GM12878 (cell line): ENCODE results near the gene MPST. TPM values are rescaled to one million over a fixed set of nuclear protein-coding genes. Genes with fewer than 3 reads are reported as not detected.

Experiments used
- ATAC-seq: fragments of 200-7000 bp; cut with Tn5 transposase; 3 replicates; pipeline ENCODE4 v1.9.1; 2020; ENCODE audit warnings: mild to moderate bottlenecking, moderate library complexity
- BruUV-seq: library from RNA; stranded (reverse); fragments of 400-500 nt; replicated peaks from 2 replicates; lab custom pipeline; 2021; lab: Mats Ljungman, UMichigan
- CTCF ChIA-PET: fragments of 300-600 bp; sonication (Branson Sonifier 250); formaldehyde crosslinking; extraction: SDS; loops from one replicate; lab custom pipeline; 2021; ENCODE audit warnings: inconsistent platforms; lab: Yijun Ruan, JAX
- POLR2A ChIA-PET: fragments of 350-600 bp; formaldehyde crosslinking; extraction: SDS; loops from one replicate; lab custom pipeline; 2021; ENCODE audit warnings: inconsistent platforms; lab: Charles Lee
- RAD21 ChIA-PET: fragments of 300-600 bp; sonication (Branson Sonifier 250); formaldehyde crosslinking; loops from one replicate; lab custom pipeline; 2023; ENCODE audit warnings: antibody characterized with exemption; ENCODE audit not compliant: unreplicated experiment; lab: Charles Lee
- SMC1A ChIA-PET: fragments of 300-600 bp; sonication (Branson Sonifier 250); formaldehyde crosslinking; loops from one replicate; lab custom pipeline; 2023; ENCODE audit not compliant: unreplicated experiment, uncharacterized antibody; lab: Charles Lee
- DNase-seq: peaks from one replicate; pipeline ENCODE4 v3.0.0-alpha.2; 2011; ENCODE audit warnings: low read depth, low spot score
- FAIRE-seq: peaks from 3 replicates; lab custom pipeline; 2011; peaks lifted over from hg19 to GRCh38; lab: Jason Lieb, UNC
- H2AFZ ChIP-seq: 2 replicates; pipeline ENCODE4 v1.6.0; 2011; ENCODE audit warnings: low read depth, low read length, control low read depth; ENCODE audit not compliant: control insufficient read depth
- H3K27ac ChIP-seq: 2 replicates; pipeline ENCODE4 v1.5.1; 2011; ENCODE audit warnings: control low read depth; ENCODE audit not compliant: control insufficient read depth, insufficient read depth
- H3K27me3 ChIP-seq, 2 experiments: replicated peaks in 1 of 2; 2 replicates each; pipeline versions ENCODE4 v1.6.0 to v1.6.1; 2011; ENCODE audit warnings: low read length in 1 of 2; ENCODE audit not compliant: control insufficient read depth in 2 of 2, insufficient read depth in 2 of 2
- H3K36me3 ChIP-seq, 2 experiments: 2 replicates each; pipeline ENCODE4 v1.5.1; 2011; ENCODE audit warnings: low read length in 1 of 2; ENCODE audit not compliant: control insufficient read depth in 2 of 2, insufficient read depth in 2 of 2
- H3K4me1 ChIP-seq: 2 replicates; pipeline ENCODE4 v1.6.1; 2011; ENCODE audit warnings: mild to moderate bottlenecking, low read length, moderate library complexity, mixed read lengths; ENCODE audit not compliant: control insufficient read depth, insufficient read depth
- H3K4me2 ChIP-seq: 2 replicates; pipeline ENCODE4 v1.6.0; 2011; ENCODE audit warnings: control low read depth; ENCODE audit not compliant: control insufficient read depth, insufficient read depth
- H3K4me3 ChIP-seq: fragments of 200-600 bp; sonication (generic); 2 replicates; pipeline ENCODE4 v1.5.1; 2016
- H3K79me2 ChIP-seq: 2 replicates; pipeline ENCODE4 v1.6.0; 2011; ENCODE audit warnings: low read length; ENCODE audit not compliant: control insufficient read depth, insufficient read depth
- H3K9ac ChIP-seq: 2 replicates; pipeline ENCODE4 v1.8.0; 2011; ENCODE audit warnings: low read length, control low read depth, mixed read lengths; ENCODE audit not compliant: control insufficient read depth, insufficient read depth
- H3K9me3 ChIP-seq: replicated peaks from 3 replicates; pipeline ENCODE4 v1.5.1; 2011; ENCODE audit warnings: mild to moderate bottlenecking, low read length; ENCODE audit not compliant: control insufficient read depth, insufficient read depth
- H4K20me1 ChIP-seq: 2 replicates; pipeline ENCODE4 v1.6.0; 2011; ENCODE audit not compliant: control insufficient read depth, insufficient read depth
- BCL3 ChIP-seq: IDR thresholded peaks from 2 replicates; pipeline ENCODE4 v1.6.1; 2011; ENCODE audit warnings: borderline replicate concordance, low read depth, mild to moderate bottlenecking, moderate library complexity, low read length; ENCODE audit not compliant: insufficient read depth, poor library complexity, severe bottlenecking
- IKZF1 ChIP-seq: fragments of 450-650 bp; conservative IDR thresholded peaks from 2 replicates; pipeline ENCODE4 v1.6.1; 2017; ENCODE audit warnings: antibody characterized with exemption, mild to moderate bottlenecking
- PAX8 ChIP-seq: fragments of 450-650 bp; IDR thresholded peaks from 2 replicates; pipeline ENCODE4 v1.6.1; 2017; ENCODE audit warnings: mild to moderate bottlenecking, moderate library complexity
- PKNOX1 ChIP-seq: fragments of 450-650 bp; IDR thresholded peaks from 2 replicates; pipeline ENCODE4 v1.6.1; 2016; ENCODE audit warnings: mild to moderate bottlenecking
- SREBF1 ChIP-seq: IDR thresholded peaks from 2 replicates; pipeline ENCODE4 v1.6.1; 2012; ENCODE audit warnings: mild to moderate bottlenecking, low read length
- TAF1 ChIP-seq: IDR thresholded peaks from 2 replicates; pipeline ENCODE4 v1.6.1; 2011; ENCODE audit warnings: mild to moderate bottlenecking, low read depth, low read length, borderline replicate concordance
- USF1 ChIP-seq: IDR thresholded peaks from 2 replicates; pipeline ENCODE4 v1.6.1; 2011; ENCODE audit warnings: borderline replicate concordance, low read depth, mild to moderate bottlenecking, moderate library complexity, mixed read lengths, low read length; ENCODE audit not compliant: insufficient read depth; ENCODE audit errors: extremely low read length
- WGBS: methylation state at CpG from one replicate; pipeline ENCODE4 v1.1.6; 2016; ENCODE audit warnings: low lambda C conversion rate; ENCODE audit not compliant: insufficient replicate concordance, insufficient coverage; ENCODE audit errors: missing lambda C conversion rate; 5-methylcytosine and 5-hydroxymethylcytosine counted together
- in situ Hi-C: fragments of 300-500 bp; cut with MboI; formaldehyde crosslinking; loops from 9 replicates; pipeline ENCODE4 v1.14.3; 2018; ENCODE audit warnings: mixed read lengths
- intact Hi-C: fragments of 100-400 bp; cut with micrococcal nuclease; formaldehyde crosslinking; loops from one replicate; pipeline ENCODE4 v1.14.2; 2022; ENCODE audit not compliant: unreplicated experiment
- polyA plus RNA-seq, 11 experiments: library from polyadenylated mRNA; depleted of rRNA in 4 of 11; unstranded in 6 of 11; stranded (reverse) in 5 of 11; fragments of >200 nt; fragmentation: Nextera tagmentation in 4 of 11; fragmentation: Illumina TruSeq in 1 of 11; extraction: Ambion mirVana in 4 of 11; extraction: Trizol in 1 of 11; gene quantifications; 1 replicate in 1 of 11; 2 replicates in 10 of 11; pipeline versions ENCODE4 v1.2.1 to v1.2.3, GENCODE V29; 2011 to 2016; ENCODE audit warnings: inconsistent platforms in 2 of 11, missing spikeins in 2 of 11, low read depth in 1 of 11
- total RNA-seq, 4 experiments: library from RNA; depleted of rRNA in 3 of 4; stranded (reverse); fragments of >200 nt in 3 of 4; fragmentation: Illumina TruSeq in 1 of 4; extraction: Trizol in 1 of 4; gene quantifications; 2 replicates each; pipeline versions ENCODE4 v1.2.1 to v1.2.3, GENCODE V29; 2013 to 2021
- TF ChIP-seq, protein P1 (sequence below): fragments of 450-650 bp; IDR thresholded peaks from 2 replicates; pipeline ENCODE4 v1.6.1; 2018; ENCODE audit warnings: mild to moderate bottlenecking, low read depth, moderate library complexity; ENCODE audit not compliant: partially characterized antibody
- TF ChIP-seq, protein P2 (sequence below): IDR thresholded peaks from 2 replicates; pipeline ENCODE4 v1.6.1; 2012; ENCODE audit warnings: low read length, inconsistent platforms

Gene MPST
- total and polyA plus RNA-seq, 10 of the 15 experiments (the other 5 are each of a cell fraction or from before 2014, with no cell fraction given), result 0.95 to 88.7 (median 38.5) TPM

DNA sequence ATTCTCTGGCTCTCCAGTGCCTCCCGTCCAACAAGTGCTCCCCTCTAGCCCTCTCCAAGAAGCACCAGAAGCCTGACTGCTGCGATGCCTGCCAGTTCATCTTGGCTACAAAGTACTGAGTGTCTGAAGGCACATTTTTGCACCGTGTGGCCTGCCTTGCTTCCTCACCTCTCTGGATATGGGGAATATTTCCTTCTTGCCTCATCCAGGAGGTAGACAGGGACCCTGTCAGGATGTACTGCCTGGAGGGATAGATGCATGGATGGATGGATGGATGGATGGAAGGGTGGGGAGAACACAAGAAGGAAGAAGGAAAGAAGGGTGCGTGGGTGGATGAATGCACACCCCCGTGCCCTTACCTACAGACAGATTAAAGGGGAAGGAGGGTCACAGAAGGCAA, 59.6 kb downstream of the MPST start:
- in situ Hi-C loops (no loop called here), intact Hi-C loops (loop anchor here (2.0 to 5.0 kb wide), 2 partner anchors 68 to 182 kb away; partner anchors contain the start of gene IL2RB)
- Histone ChIP-seq H3K9me3 (no peaks in the 10 kb centered on the region), H4K20me1 (no peaks in the 10 kb centered on the region), H3K27ac (no peak overlapping the region), H3K79me2 (no peaks in the 10 kb centered on the region), H3K4me1 (peaks cover 10% of the 10 kb centered on the region), H3K4me3 (no peak overlapping the region), H3K4me2 (no peak overlapping the region), H3K9ac (no peak overlapping the region), H3K27me3 (peaks cover 0 to 3% of the 10 kb centered on the region in 2 experiments; a peak in 2 of 4 replicates), H3K36me3 (no peaks in the 10 kb centered on the region), H2AFZ (no peak overlapping the region)
- RAD21 ChIA-PET, result interaction anchor here (0.6 to 1.3 kb wide), 9 partner anchors 9 to 119 kb away, joined by 3 to 8 read pairs (median 5); no protein-coding TSS in a partner anchor
- no peak for DNase-seq
- POLR2A ChIA-PET, result interaction anchor here (1.8 kb wide), 1 partner anchor 43 kb away, joined by 6 read pairs; no protein-coding TSS in a partner anchor
- CTCF ChIA-PET, result interaction anchor here (0.8 to 1.4 kb wide), 10 partner anchors 41 to 181 kb away, joined by 3 to 11 read pairs (median 4); partner anchors contain the start of gene IL2RB
- ATAC-seq, result no peak
- SMC1A ChIA-PET, result interaction anchor here (0.9 to 1.4 kb wide), 5 partner anchors 11 to 87 kb away, joined by 3 to 7 read pairs (median 3); no protein-coding TSS in a partner anchor
- no peak for FAIRE-seq
- no TSS peak for BruUV-seq
- WGBS, result 12% methylated on average over 5 of the region's 5 CpGs
- TF ChIP-seq BCL3 (no peak), USF1 (no peak), PAX8 (no peak), PKNOX1 (no peak), IKZF1 (no peak), TAF1 (no peak), SREBF1 (no peak)
- TF ChIP-seq, protein P1, sequence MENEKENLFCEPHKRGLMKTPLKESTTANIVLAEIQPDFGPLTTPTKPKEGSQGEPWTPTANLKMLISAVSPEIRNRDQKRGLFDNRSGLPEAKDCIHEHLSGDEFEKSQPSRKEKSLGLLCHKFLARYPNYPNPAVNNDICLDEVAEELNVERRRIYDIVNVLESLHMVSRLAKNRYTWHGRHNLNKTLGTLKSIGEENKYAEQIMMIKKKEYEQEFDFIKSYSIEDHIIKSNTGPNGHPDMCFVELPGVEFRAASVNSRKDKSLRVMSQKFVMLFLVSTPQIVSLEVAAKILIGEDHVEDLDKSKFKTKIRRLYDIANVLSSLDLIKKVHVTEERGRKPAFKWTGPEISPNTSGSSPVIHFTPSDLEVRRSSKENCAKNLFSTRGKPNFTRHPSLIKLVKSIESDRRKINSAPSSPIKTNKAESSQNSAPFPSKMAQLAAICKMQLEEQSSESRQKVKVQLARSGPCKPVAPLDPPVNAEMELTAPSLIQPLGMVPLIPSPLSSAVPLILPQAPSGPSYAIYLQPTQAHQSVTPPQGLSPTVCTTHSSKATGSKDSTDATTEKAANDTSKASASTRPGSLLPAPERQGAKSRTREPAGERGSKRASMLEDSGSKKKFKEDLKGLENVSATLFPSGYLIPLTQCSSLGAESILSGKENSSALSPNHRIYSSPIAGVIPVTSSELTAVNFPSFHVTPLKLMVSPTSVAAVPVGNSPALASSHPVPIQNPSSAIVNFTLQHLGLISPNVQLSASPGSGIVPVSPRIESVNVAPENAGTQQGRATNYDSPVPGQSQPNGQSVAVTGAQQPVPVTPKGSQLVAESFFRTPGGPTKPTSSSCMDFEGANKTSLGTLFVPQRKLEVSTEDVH, result no peak
- TF ChIP-seq, protein P2, sequence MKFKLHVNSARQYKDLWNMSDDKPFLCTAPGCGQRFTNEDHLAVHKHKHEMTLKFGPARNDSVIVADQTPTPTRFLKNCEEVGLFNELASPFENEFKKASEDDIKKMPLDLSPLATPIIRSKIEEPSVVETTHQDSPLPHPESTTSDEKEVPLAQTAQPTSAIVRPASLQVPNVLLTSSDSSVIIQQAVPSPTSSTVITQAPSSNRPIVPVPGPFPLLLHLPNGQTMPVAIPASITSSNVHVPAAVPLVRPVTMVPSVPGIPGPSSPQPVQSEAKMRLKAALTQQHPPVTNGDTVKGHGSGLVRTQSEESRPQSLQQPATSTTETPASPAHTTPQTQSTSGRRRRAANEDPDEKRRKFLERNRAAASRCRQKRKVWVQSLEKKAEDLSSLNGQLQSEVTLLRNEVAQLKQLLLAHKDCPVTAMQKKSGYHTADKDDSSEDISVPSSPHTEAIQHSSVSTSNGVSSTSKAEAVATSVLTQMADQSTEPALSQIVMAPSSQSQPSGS, result no peak
